ENCODE data around the gene FOXL3.

GRCh38 chr7:303425-303824 lies 13.5 kb downstream of the FOXL3 start:
- TF ChIP-seq CTCF (IDR thresholded peaks at IDR 0.05; ENCODE audit: low read depth, low read length) = no peak
- TF ChIP-seq EZH2phosphoT487 (IDR thresholded peaks at IDR 0.05; ENCODE audit: low read depth) = no peak
